K562 (cell line): ENCODE data around the gene CCZ1B. TPM values are rescaled to one million over a fixed set of nuclear protein-coding genes. Genes with fewer than 3 reads are reported as not detected.
"Not testable (repeated sequence)": the region's sequence is repeated elsewhere in the genome, so short reads cannot be mapped to it uniquely, and the experiment has no call there.

ENCODE experiments used
- ATAC-seq: fragments of 200-7000 bp; cut with Tn5 transposase; 3 replicates; pipeline ENCODE4 v1.9.1; 2020; ENCODE audit warnings: moderate library complexity
- BruUV-seq: library from RNA; stranded (reverse); fragments of 400-500 nt; replicated peaks from 2 replicates; lab custom pipeline; 2021; lab: Mats Ljungman, UMichigan
- CTCF ChIA-PET: fragments of 300-600 bp; formaldehyde crosslinking; extraction: SDS; loops from one replicate; lab custom pipeline; 2021; ENCODE audit warnings: low intra/inter-chr PET ratio; lab: Yijun Ruan, JAX
- POLR2A ChIA-PET: fragments of 300-600, 350-650 bp; sonication (Branson Sonifier 250); formaldehyde crosslinking; extraction: SDS; loops from one replicate; lab custom pipeline; 2021; ENCODE audit warnings: antibody characterized with exemption, inconsistent platforms; lab: Yijun Ruan, JAX
- DNase-seq, 4 experiments: peaks; one replicate each; pipeline versions ENCODE4 v3.0.0 to v3.0.0-alpha.2; 2011 to 2018; ENCODE audit warnings: low spot score in 3 of 4, mixed read lengths in 3 of 4; ENCODE audit errors: extremely low read depth in 1 of 4
- FAIRE-seq: peaks from 2 replicates; lab custom pipeline; 2011; peaks lifted over from hg19 to GRCh38; lab: Jason Lieb, UNC
- H2AFZ ChIP-seq: 2 replicates; pipeline ENCODE4 v1.6.0; 2011; ENCODE audit warnings: low read depth, low read length, control low read depth, inconsistent platforms
- H3K27ac ChIP-seq: fragments of 200-600 bp; 3 replicates; pipeline ENCODE4 v1.8.0; 2011; ENCODE audit warnings: low read depth, mild to moderate bottlenecking, control low read depth, inconsistent platforms, low read length, moderate library complexity, mixed read lengths; ENCODE audit errors: extremely low read depth
- H3K27me3 ChIP-seq, 2 experiments: fragments of 300-600 bp in 1 of 2; 2 replicates in 1 of 2; 3 replicates in 1 of 2; pipeline versions ENCODE4 v1.6.0 to v1.8.0; 2011; ENCODE audit warnings: inconsistent platforms in 2 of 2, low read length in 2 of 2, mild to moderate bottlenecking in 1 of 2, mixed read lengths in 1 of 2, moderate library complexity in 1 of 2; ENCODE audit not compliant: control insufficient read depth in 2 of 2, insufficient read depth in 2 of 2
- H3K36me3 ChIP-seq: fragments of 300-600 bp; 3 replicates; pipeline ENCODE4 v1.8.0; 2011; ENCODE audit warnings: mild to moderate bottlenecking, low read length, inconsistent platforms; ENCODE audit not compliant: control insufficient read depth, insufficient read depth
- H3K4me1 ChIP-seq, 2 experiments: fragments of 200-600 bp in 1 of 2; replicated peaks in 1 of 2; 2 replicates in 1 of 2; 3 replicates in 1 of 2; pipeline versions ENCODE4 v1.5.1 to v1.8.0; 2011; ENCODE audit warnings: inconsistent platforms in 2 of 2, low read length in 2 of 2, mild to moderate bottlenecking in 1 of 2, mixed read lengths in 1 of 2, moderate library complexity in 1 of 2; ENCODE audit not compliant: control insufficient read depth in 2 of 2, insufficient read depth in 2 of 2
- H3K4me2 ChIP-seq: 2 replicates; pipeline ENCODE4 v1.6.1; 2011; ENCODE audit warnings: low read length, control low read depth, inconsistent platforms, mixed read lengths; ENCODE audit not compliant: insufficient read depth
- H3K4me3 ChIP-seq: fragments of 200-600 bp; sonication (generic), shearing (Covaris generic); 2 replicates; pipeline ENCODE4 v1.5.1; 2016; ENCODE audit warnings: control low read depth, inconsistent platforms
- H3K79me2 ChIP-seq: fragments of 200-600 bp; 3 replicates; pipeline ENCODE4 v1.8.0; 2011; ENCODE audit warnings: low read length, inconsistent platforms; ENCODE audit not compliant: control insufficient read depth, insufficient read depth
- H3K9ac ChIP-seq, 2 experiments: 2 replicates each; pipeline versions ENCODE4 v1.6.0 to v1.6.1; 2011; ENCODE audit warnings: low read depth in 2 of 2, low read length in 2 of 2, control low read depth in 1 of 2, inconsistent platforms in 1 of 2, mild to moderate bottlenecking in 1 of 2, mixed read lengths in 1 of 2; ENCODE audit not compliant: insufficient read depth in 1 of 2
- H3K9me1 ChIP-seq: one replicate; pipeline ENCODE4 v1.6.0; 2011; ENCODE audit warnings: inconsistent platforms, mild to moderate bottlenecking, low read length, moderate library complexity; ENCODE audit not compliant: control insufficient read depth, insufficient read depth
- H3K9me3 ChIP-seq: replicated peaks from 2 replicates; pipeline ENCODE4 v1.5.1; 2011; ENCODE audit warnings: low read depth, low read length, inconsistent platforms; ENCODE audit not compliant: control insufficient read depth, insufficient read depth
- H4K20me1 ChIP-seq: replicated peaks from 2 replicates; pipeline ENCODE4 v1.6.1; 2011; ENCODE audit warnings: low read length, inconsistent platforms, mixed read lengths; ENCODE audit not compliant: control insufficient read depth, insufficient read depth
- ZNF121 ChIP-seq: sonication (generic); formaldehyde crosslinking; conservative IDR thresholded peaks from 2 replicates; pipeline ENCODE4 v1.8.0; 2022; ENCODE audit warnings: missing genetic modification reagents
- WGBS: fragments of 100-300 bp; shearing (Covaris generic); methylation state at CpG from one replicate; pipeline ENCODE4 v1.1.6; 2016; ENCODE audit warnings: low coverage, mixed read lengths; ENCODE audit not compliant: insufficient coverage; ENCODE audit errors: missing lambda C conversion rate; 5-methylcytosine and 5-hydroxymethylcytosine counted together
- in situ Hi-C: fragments of 300-500 bp; cut with MboI; formaldehyde crosslinking; loops from 4 replicates; pipeline ENCODE4 v1.15.0; 2018; ENCODE audit warnings: inconsistent platforms, mixed read lengths
- intact Hi-C: fragments of 100-400 bp; cut with micrococcal nuclease; formaldehyde crosslinking; loops from 2 replicates; pipeline ENCODE4 v1.14.2; 2022
- polyA plus RNA-seq, 8 experiments: library from polyadenylated mRNA; depleted of rRNA in 4 of 8; stranded (reverse) in 5 of 8; unstranded in 3 of 8; fragments of >200 nt; fragmentation: Nextera tagmentation in 2 of 8; fragmentation: Illumina TruSeq in 1 of 8; extraction: Ambion mirVana in 2 of 8; extraction: Trizol in 1 of 8; gene quantifications; 2 replicates each; pipeline versions ENCODE4 v1.2.1 to v1.2.3, GENCODE V29; 2011 to 2014; ENCODE audit warnings: inconsistent platforms in 1 of 8, missing spikeins in 1 of 8
- total RNA-seq, 7 experiments: library from RNA; depleted of rRNA in 6 of 7; stranded (reverse); fragments of >200 nt in 6 of 7; fragmentation: Illumina TruSeq in 2 of 7; extraction: Trizol in 2 of 7; gene quantifications; 2 replicates each; pipeline versions ENCODE4 v1.2.1 to v1.2.3, GENCODE V29; 2011 to 2021; ENCODE audit warnings: low replicate concordance in 1 of 7

CCZ1B gene
- total and polyA plus RNA-seq, 9 of the 15 experiments (the other 6 are each of a cell fraction or from before 2014, with no cell fraction given), result 8.1 to 78.5 (median 36.8) TPM

DNA sequence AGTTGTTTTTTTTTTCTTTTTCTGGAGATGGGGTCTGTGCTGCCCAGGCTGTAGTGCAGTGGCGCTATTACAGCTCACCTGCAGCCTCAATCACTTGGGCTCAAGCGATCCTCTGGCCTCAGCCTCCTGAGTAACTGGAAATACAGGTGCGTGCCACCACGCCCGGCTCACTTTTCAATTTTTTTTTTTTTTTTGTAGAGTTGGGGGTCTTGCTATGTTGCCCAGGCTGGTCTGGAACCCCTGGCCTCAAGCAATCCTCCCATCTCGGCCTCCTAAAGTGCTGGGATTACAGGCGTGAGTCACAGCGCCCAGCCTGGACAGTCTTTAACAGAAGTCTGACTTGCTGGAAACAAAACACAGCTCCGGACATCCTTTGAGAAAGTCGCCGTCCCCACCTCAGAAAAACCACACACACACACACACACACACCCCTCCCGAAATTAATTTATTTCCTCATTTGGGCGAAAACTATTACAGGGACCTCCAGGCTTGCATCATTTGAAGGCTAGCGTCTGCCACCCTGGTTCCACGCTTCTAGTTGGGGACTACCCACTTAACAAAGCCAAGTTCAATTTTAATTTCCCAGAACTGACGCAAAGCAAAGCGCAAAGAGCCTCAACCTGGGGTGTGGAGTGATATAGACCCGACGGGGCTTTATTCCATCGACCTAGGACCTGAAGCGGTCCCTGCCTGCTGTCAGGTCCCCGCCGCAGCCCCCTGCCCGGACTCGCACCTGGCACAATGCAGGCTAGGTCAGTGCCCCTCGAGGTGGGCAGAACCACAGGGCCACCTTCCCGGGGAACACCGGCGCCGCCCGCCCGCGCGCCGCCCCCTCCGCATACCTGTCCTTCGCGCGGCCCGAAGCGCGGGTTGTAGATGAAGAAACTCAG is 594 bp downstream of the CCZ1B start:
- not testable (repeated sequence) for H3K27ac ChIP-seq, H2AFZ ChIP-seq

GRCh38 chr7:6821622-6822021 is 4.5 kb downstream of the CCZ1B start:
- CTCF ChIA-PET, BruUV-seq, H4K20me1 ChIP-seq, H3K9me3 ChIP-seq, H3K36me3 ChIP-seq, H3K79me2 ChIP-seq, H3K9ac ChIP-seq, H3K4me2 ChIP-seq, H3K4me3 ChIP-seq, H2AFZ ChIP-seq, ATAC-seq, DNase-seq, H3K4me1 ChIP-seq, FAIRE-seq, intact Hi-C loops, H3K27me3 ChIP-seq, POLR2A ChIA-PET, H3K9me1 ChIP-seq, H3K27ac ChIP-seq, in situ Hi-C loops: not testable (repeated sequence)
- WGBS, result 87% methylated on average over 6 of the region's 6 CpGs

More for the DNA sequence above, 594 bp downstream of the CCZ1B start:
- FAIRE-seq, H3K4me2 ChIP-seq: not testable (repeated sequence)
- TF ChIP-seq ZNF121 (CRISPR knock-in tag), result peak; percentile 38; the same call in 1 of the 2 replicates
- TF ChIP-seq, all 486 proteins: peak for 1; not testable (repeated sequence) for 485
- H3K27me3 ChIP-seq, POLR2A ChIA-PET, H4K20me1 ChIP-seq, H3K79me2 ChIP-seq, H3K9ac ChIP-seq, H3K9me1 ChIP-seq, BruUV-seq, H3K4me1 ChIP-seq, intact Hi-C loops, H3K36me3 ChIP-seq, CTCF ChIA-PET, DNase-seq, in situ Hi-C loops, H3K9me3 ChIP-seq: not testable (repeated sequence)
- 0% methylated on average over 3 of the region's 42 CpGs for WGBS
- ATAC-seq, result peak; percentile 22
- H3K4me3 ChIP-seq, result peak overlapping the region; percentile 45

- 94% methylated on average over 5 of the region's 7 CpGs for WGBS
- H3K27me3 ChIP-seq, H3K36me3 ChIP-seq, ATAC-seq, DNase-seq, H3K4me2 ChIP-seq, H3K4me1 ChIP-seq, H3K9ac ChIP-seq, H3K9me1 ChIP-seq, H2AFZ ChIP-seq, BruUV-seq, CTCF ChIA-PET, H4K20me1 ChIP-seq, intact Hi-C loops, H3K4me3 ChIP-seq, FAIRE-seq, H3K9me3 ChIP-seq, H3K79me2 ChIP-seq, POLR2A ChIA-PET, H3K27ac ChIP-seq: not testable (repeated sequence)
- in situ Hi-C loops, result loop anchor here (5.0 kb wide), 1 partner anchor 908 kb away; no protein-coding TSS in a partner anchor
Observed at GRCh38 chr7:6815470-6815869, 10.6 kb downstream of the CCZ1B start.
